ENCODE data around the gene MEGF9. TPM values are rescaled to one million over a fixed set of nuclear protein-coding genes. Genes with fewer than 3 reads are reported as not detected.

The MEGF9 gene
- total and polyA plus RNA-seq, 2 of the 13 experiments (the other 11 are each of a cell fraction or from before 2014, with no cell fraction given): 3.1 to 3.3 TPM

DNA sequence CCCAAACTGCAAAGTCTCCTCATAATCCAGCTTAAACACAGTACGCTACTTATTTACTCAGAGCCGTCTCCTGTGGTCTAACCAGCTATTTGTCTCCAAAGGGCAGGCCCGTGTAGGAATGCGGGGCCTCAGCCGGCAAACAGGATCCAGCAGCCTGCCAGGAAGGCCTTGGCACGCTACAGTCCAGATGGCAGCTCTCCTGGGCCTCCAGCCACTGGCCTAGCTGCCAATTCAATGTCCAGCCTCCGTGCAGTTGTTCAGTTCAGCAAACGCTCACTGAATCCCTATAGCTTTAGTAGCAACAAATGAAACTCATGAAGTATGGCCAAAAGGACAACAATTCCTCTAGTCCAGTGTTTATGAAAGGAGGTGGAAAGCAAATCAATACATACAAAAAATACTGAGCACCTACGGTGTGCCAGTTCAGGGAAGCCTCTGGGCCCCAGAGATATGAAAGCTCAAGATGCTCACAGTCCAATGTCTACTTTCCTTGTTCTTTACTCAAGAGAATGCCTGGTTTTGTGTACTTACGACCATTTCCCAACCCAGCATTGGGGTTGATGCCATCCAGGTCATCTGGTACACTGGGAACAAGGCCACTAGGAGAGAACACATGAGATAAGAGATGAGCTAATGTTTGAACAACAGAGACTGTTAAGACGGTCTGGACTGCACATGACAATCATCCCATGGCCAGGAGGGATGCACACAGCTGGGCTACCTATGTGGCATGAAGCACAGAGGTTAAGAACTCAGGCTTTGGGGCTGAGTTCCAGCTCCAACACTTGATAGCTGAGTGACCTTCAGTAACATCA, 142.6 kb downstream of the MEGF9 start (continued):
- TF ChIP-seq, protein P1, sequence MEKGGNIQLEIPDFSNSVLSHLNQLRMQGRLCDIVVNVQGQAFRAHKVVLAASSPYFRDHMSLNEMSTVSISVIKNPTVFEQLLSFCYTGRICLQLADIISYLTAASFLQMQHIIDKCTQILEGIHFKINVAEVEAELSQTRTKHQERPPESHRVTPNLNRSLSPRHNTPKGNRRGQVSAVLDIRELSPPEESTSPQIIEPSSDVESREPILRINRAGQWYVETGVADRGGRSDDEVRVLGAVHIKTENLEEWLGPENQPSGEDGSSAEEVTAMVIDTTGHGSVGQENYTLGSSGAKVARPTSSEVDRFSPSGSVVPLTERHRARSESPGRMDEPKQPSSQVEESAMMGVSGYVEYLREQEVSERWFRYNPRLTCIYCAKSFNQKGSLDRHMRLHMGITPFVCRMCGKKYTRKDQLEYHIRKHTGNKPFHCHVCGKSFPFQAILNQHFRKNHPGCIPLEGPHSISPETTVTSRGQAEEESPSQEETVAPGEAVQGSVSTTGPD (CRISPR knock-in tag; IDR thresholded peaks at IDR 0.05): peak; percentile 71; the same call in 1 of the 2 replicates
- TF ChIP-seq, protein P2, sequence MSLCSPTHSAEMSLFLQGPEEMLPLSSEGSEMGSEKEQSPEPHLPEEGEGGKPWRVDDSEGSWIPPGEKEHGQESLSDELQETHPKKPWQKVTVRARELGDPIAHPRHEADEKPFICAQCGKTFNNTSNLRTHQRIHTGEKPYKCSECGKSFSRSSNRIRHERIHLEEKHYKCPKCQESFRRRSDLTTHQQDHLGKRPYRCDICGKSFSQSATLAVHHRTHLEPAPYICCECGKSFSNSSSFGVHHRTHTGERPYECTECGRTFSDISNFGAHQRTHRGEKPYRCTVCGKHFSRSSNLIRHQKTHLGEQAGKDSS (CRISPR knock-in tag; IDR thresholded peaks at IDR 0.05; ENCODE audit: borderline replicate concordance, low read depth): peak; percentile 87; the same call in 1 of the 2 replicates
- TF ChIP-seq PHF20 (CRISPR knock-in tag; IDR thresholded peaks at IDR 0.05): peak; percentile 60; the same call in 1 of the 2 replicates
- TF ChIP-seq CCAR2 (optimal IDR thresholded peaks at IDR 0.05; ENCODE audit: low read depth, low read length): no peak
- TF ChIP-seq MYC (CRISPR knock-in tag; IDR thresholded peaks at IDR 0.05; ENCODE audit: borderline replicate concordance): peak; percentile 44; the same call in 1 of the 2 replicates
- TF ChIP-seq, protein P3, sequence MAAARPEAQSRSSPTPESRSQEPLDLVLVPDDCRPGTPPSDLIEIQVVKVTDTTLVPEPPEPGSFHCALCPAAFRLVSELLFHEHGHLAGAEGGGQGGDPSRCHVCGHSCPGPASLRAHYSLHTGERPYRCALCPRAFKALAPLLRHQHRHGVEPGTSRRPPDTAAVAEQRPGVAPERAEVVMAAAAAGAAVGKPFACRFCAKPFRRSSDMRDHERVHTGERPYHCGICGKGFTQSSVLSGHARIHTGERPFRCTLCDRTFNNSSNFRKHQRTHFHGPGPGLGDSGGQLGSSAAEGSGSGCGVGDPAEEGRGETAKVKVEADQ (CRISPR knock-in tag; IDR thresholded peaks at IDR 0.05; ENCODE audit: borderline replicate concordance): no peak; the same call in 1 of the 2 replicates
- no peak for TF ChIP-seq ZFP62 (CRISPR knock-in tag; IDR thresholded peaks at IDR 0.05)
- TF ChIP-seq NPAS2 (CRISPR knock-in tag; IDR thresholded peaks at IDR 0.05; ENCODE audit: borderline replicate concordance): no peak
- TF ChIP-seq, protein P4, sequence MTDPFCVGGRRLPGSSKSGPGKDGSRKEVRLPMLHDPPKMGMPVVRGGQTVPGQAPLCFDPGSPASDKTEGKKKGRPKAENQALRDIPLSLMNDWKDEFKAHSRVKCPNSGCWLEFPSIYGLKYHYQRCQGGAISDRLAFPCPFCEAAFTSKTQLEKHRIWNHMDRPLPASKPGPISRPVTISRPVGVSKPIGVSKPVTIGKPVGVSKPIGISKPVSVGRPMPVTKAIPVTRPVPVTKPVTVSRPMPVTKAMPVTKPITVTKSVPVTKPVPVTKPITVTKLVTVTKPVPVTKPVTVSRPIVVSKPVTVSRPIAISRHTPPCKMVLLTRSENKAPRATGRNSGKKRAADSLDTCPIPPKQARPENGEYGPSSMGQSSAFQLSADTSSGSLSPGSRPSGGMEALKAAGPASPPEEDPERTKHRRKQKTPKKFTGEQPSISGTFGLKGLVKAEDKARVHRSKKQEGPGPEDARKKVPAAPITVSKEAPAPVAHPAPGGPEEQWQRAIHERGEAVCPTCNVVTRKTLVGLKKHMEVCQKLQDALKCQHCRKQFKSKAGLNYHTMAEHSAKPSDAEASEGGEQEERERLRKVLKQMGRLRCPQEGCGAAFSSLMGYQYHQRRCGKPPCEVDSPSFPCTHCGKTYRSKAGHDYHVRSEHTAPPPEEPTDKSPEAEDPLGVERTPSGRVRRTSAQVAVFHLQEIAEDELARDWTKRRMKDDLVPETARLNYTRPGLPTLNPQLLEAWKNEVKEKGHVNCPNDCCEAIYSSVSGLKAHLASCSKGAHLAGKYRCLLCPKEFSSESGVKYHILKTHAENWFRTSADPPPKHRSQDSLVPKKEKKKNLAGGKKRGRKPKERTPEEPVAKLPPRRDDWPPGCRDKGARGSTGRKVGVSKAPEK (CRISPR knock-in tag; IDR thresholded peaks at IDR 0.05; ENCODE audit: borderline replicate concordance): peak; percentile 93
- TF ChIP-seq MIER3 (CRISPR knock-in tag; IDR thresholded peaks at IDR 0.05; ENCODE audit: borderline replicate concordance): peak; percentile 85; the same call in 1 of the 2 replicates
- peak; percentile 17; the same call in 1 of the 2 replicates for TF ChIP-seq DR1 (CRISPR knock-in tag; IDR thresholded peaks at IDR 0.05)
- TF ChIP-seq MAF1 (CRISPR knock-in tag; IDR thresholded peaks at IDR 0.05; ENCODE audit: borderline replicate concordance): 0 out of 2 replicates have a peak, but pooled peaks have one; percentile 71
- TF ChIP-seq POLR2AphosphoS2 (IDR thresholded peaks at IDR 0.05; ENCODE audit: low read depth, low read length): peak; percentile 57; the same call in 1 of the 2 replicates
- TF ChIP-seq ZNF333 (CRISPR knock-in tag; IDR thresholded peaks at IDR 0.05; ENCODE audit: borderline replicate concordance): peak; percentile 49; the same call in 1 of the 2 replicates
- peak; percentile 83 for TF ChIP-seq KAT8 (CRISPR knock-in tag; IDR thresholded peaks at IDR 0.05)
- peak; percentile 54; the same call in 1 of the 2 replicates for TF ChIP-seq ZNF747 (CRISPR knock-in tag; IDR thresholded peaks at IDR 0.05; ENCODE audit: borderline replicate concordance)
- TF ChIP-seq, protein P5, sequence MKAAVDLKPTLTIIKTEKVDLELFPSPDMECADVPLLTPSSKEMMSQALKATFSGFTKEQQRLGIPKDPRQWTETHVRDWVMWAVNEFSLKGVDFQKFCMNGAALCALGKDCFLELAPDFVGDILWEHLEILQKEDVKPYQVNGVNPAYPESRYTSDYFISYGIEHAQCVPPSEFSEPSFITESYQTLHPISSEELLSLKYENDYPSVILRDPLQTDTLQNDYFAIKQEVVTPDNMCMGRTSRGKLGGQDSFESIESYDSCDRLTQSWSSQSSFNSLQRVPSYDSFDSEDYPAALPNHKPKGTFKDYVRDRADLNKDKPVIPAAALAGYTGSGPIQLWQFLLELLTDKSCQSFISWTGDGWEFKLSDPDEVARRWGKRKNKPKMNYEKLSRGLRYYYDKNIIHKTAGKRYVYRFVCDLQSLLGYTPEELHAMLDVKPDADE (CRISPR knock-in tag; IDR thresholded peaks at IDR 0.05): no peak
- TF ChIP-seq CENPT (CRISPR knock-in tag; IDR thresholded peaks at IDR 0.05; ENCODE audit: low read depth): no peak
